Endodermal cell (in vitro differentiated cells): ENCODE data around the gene NEDD9. TPM values are rescaled to one million over a fixed set of nuclear protein-coding genes. Genes with fewer than 3 reads are reported as not detected.

Experiments
- DNase-seq: peaks from one replicate; pipeline ENCODE4 v3.0.0-alpha.2; 2017
- H3K27ac ChIP-seq: 2 replicates; pipeline ENCODE4 v1.5.1; 2013; ENCODE audit warnings: mild to moderate bottlenecking, low read depth, low read length, moderate library complexity
- H3K27me3 ChIP-seq: 2 replicates; pipeline ENCODE4 v1.6.1; 2013; ENCODE audit warnings: mild to moderate bottlenecking, low read length, moderate library complexity; ENCODE audit not compliant: insufficient read depth, control insufficient read depth, poor library complexity, severe bottlenecking
- H3K36me3 ChIP-seq: 2 replicates; pipeline ENCODE4 v1.7.0; 2013; ENCODE audit warnings: mild to moderate bottlenecking, low read length, moderate library complexity; ENCODE audit not compliant: control insufficient read depth, insufficient read depth
- H3K4me1 ChIP-seq: one replicate; pipeline ENCODE4 v1.7.0; 2013; ENCODE audit warnings: low read length; ENCODE audit not compliant: control insufficient read depth, insufficient read depth
- H3K4me3 ChIP-seq: 2 replicates; pipeline ENCODE4 v1.5.1; 2013; ENCODE audit warnings: mild to moderate bottlenecking, low read length, moderate library complexity
- H3K9ac ChIP-seq: 2 replicates; pipeline ENCODE4 v1.6.1; 2013; ENCODE audit warnings: mild to moderate bottlenecking, low read length, moderate library complexity; ENCODE audit not compliant: poor library complexity, severe bottlenecking; ENCODE audit errors: extremely low read depth
- H3K9me3 ChIP-seq: 2 replicates; pipeline ENCODE4 v1.6.1; 2013; ENCODE audit warnings: mild to moderate bottlenecking, low read length, moderate library complexity; ENCODE audit not compliant: control insufficient read depth
- H3K27ac Mint-ChIP-seq: 2 replicates; pipeline ENCODE4 v1.8.0; 2020; ENCODE audit warnings: mixed read lengths
- H3K27me3 Mint-ChIP-seq: 2 replicates; pipeline ENCODE4 v1.8.0; 2021; ENCODE audit warnings: mild to moderate bottlenecking, mixed read lengths; ENCODE audit not compliant: insufficient read depth
- H3K36me3 Mint-ChIP-seq: 2 replicates; pipeline ENCODE4 v1.8.0; 2020; ENCODE audit warnings: low read depth, mixed read lengths
- H3K4me1 Mint-ChIP-seq: 2 replicates; pipeline ENCODE4 v1.8.0; 2020; ENCODE audit warnings: mixed read lengths
- H3K4me3 Mint-ChIP-seq: 2 replicates; pipeline ENCODE4 v1.8.0; 2020; ENCODE audit warnings: mild to moderate bottlenecking, moderate library complexity, mixed read lengths
- H3K9me3 Mint-ChIP-seq: 2 replicates; pipeline ENCODE4 v1.8.0; 2020; ENCODE audit warnings: mild to moderate bottlenecking, mixed read lengths
- CTCF ChIP-seq: fragments of 200-600 bp; sonication (generic); conservative IDR thresholded peaks from 2 replicates; pipeline ENCODE4 v1.5.0; 2021; ENCODE audit warnings: antibody characterized with exemption, mild to moderate bottlenecking
- WGBS, 2 experiments: methylation state at CpG; one replicate each; pipeline versions ENCODE4 v1.1.5 to v1.1.7; 2013; ENCODE audit warnings: missing lambda C conversion rate in 2 of 2, mixed read lengths in 1 of 2; ENCODE audit not compliant: insufficient coverage in 1 of 2, insufficient read length in 1 of 2; 5-methylcytosine and 5-hydroxymethylcytosine counted together
- total RNA-seq, 2 donors: library from RNA; stranded (reverse); fragmentation: NEBNext Ultra II Directional in 1 of 2; extraction: Animal tissue kit (Norgen Biotek cat#: 25700) in 1 of 2; gene quantifications; 2 replicates in 1 of 2; 3 replicates in 1 of 2; pipeline ENCODE4 v1.2.1, GENCODE V29; 2021

The NEDD9 gene
- total RNA-seq, 2 donors from 2014 or later, result 1.7 to 7.4 TPM

- Mint-ChIP-seq H3K27ac (no peak overlapping the region), H3K27me3 (no peaks in the 10 kb centered on the region), H3K4me1 (peaks cover 21% of the 10 kb centered on the region), H3K4me3 (no peak overlapping the region), H3K36me3 (no peaks in the 10 kb centered on the region), H3K9me3 (no peaks in the 10 kb centered on the region)
- no peak for TF ChIP-seq CTCF
- H3K27me3 ChIP-seq, result no peaks in the 10 kb centered on the region
- H3K4me3 ChIP-seq, result no peak overlapping the region
- DNase-seq, result peak; percentile 16
- no peak overlapping the region for H3K9ac ChIP-seq
- no peak overlapping the region for H3K27ac ChIP-seq
- peaks cover 4% of the 10 kb centered on the region for H3K4me1 ChIP-seq
- no peaks in the 10 kb centered on the region for H3K9me3 ChIP-seq
- WGBS, 2 experiments, result 90 to 100% methylated on average over 2 to 5 of the region's 5 CpGs
- H3K36me3 ChIP-seq, result no peaks in the 10 kb centered on the region
Measured at GRCh38 chr6:11255610-11256009, 23.1 kb upstream of the NEDD9 start.

GRCh38 chr6:11253594-11253993, 21.1 kb upstream of the NEDD9 start:
- Histone ChIP-seq H3K9ac (no peak overlapping the region), H3K4me3 (no peak overlapping the region), H3K9me3 (no peaks in the 10 kb centered on the region), H3K4me1 (peaks cover 4% of the 10 kb centered on the region), H3K27ac (no peak overlapping the region), H3K36me3 (no peaks in the 10 kb centered on the region), H3K27me3 (no peaks in the 10 kb centered on the region)
- Mint-ChIP-seq H3K27me3 (no peaks in the 10 kb centered on the region), H3K4me1 (peaks cover 16% of the 10 kb centered on the region), H3K4me3 (no peak overlapping the region), H3K36me3 (no peaks in the 10 kb centered on the region), H3K9me3 (peaks cover 10% of the 10 kb centered on the region), H3K27ac (no peak overlapping the region)
- TF ChIP-seq CTCF, result no peak
- WGBS, 2 experiments, result 83 to 93% methylated on average over 1 of the region's 1 CpG
- DNase-seq, result no peak

GRCh38 chr6:11251553-11252360, 19.3 kb upstream of the NEDD9 start:
- no peaks in the 10 kb centered on the region for H3K36me3 Mint-ChIP-seq
- no peak overlapping the region for H3K4me3 ChIP-seq
- H3K9ac ChIP-seq, result no peak overlapping the region
- no peak for DNase-seq
- no peaks in the 10 kb centered on the region for H3K4me1 ChIP-seq
- no peaks in the 10 kb centered on the region for H3K27me3 ChIP-seq
- H3K4me1 Mint-ChIP-seq, result peaks cover 6% of the 10 kb centered on the region
- no peak overlapping the region for H3K27ac Mint-ChIP-seq
- no peaks in the 10 kb centered on the region for H3K9me3 ChIP-seq
- H3K27me3 Mint-ChIP-seq, result no peaks in the 10 kb centered on the region
- TF ChIP-seq CTCF, result no peak
- H3K27ac ChIP-seq, result no peak overlapping the region
- H3K36me3 ChIP-seq, result no peaks in the 10 kb centered on the region
- no peak overlapping the region for H3K4me3 Mint-ChIP-seq
- 91 to 93% methylated on average over 7 of the region's 7 CpGs for WGBS, 2 experiments
- H3K9me3 Mint-ChIP-seq, result peaks cover 10% of the 10 kb centered on the region
